22Rv1 (cell line): ENCODE data around the gene LIN52.

ENCODE experiments used
- ZFX ChIP-seq: fragments of 450-650 bp; IDR thresholded peaks from 2 replicates; pipeline ENCODE4 v1.6.1; 2017; ENCODE audit warnings: antibody characterized with exemption, borderline replicate concordance
- TF ChIP-seq, protein P1 (sequence below): fragments of 450-650 bp; IDR thresholded peaks from 2 replicates; pipeline ENCODE4 v1.5.1; 2017; ENCODE audit warnings: mild to moderate bottlenecking

DNA sequence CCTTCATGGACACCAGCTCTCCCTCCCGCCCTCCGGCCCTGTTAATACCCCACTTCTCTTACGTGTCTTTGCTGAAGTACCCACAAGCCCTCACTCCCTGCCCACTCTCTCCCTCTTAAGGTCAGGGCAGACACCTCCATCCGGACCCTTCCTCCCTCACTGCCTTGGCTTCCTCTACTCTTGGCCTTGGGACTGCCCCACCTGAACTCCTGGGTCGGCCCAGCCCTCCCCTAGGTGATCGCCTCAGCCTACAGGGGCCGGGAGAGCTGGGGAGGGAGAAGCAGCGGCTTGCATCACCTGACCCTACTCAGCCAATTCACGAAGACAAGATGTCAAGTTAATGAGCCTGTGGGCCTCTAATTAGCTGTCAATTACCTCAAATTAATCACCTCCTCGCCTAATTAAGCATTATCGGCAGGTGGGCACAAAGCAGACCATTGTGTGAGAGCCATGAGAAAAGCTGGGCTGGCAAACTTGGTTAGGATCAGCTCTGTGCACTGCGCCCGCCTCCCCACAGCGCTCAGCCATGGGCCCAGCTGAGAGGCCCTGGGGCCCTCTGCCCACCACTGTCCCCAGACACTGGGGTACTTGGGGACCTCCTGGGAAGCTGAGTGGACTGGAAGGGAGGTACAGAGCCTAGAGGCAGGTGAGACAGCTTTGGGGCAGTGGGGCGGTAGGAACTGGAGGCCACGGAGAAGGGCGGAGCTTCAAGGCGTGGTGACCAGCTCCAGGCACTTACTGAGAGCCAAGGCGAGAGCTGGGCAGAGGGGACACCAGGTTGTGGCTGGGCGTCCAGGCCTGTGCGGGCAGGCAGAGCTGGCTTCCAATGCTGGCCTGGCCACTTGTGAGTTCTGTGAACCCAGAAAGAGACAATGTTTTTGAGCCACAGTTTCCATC lies 129.4 kb downstream of the LIN52 start:
- TF ChIP-seq, protein P1, sequence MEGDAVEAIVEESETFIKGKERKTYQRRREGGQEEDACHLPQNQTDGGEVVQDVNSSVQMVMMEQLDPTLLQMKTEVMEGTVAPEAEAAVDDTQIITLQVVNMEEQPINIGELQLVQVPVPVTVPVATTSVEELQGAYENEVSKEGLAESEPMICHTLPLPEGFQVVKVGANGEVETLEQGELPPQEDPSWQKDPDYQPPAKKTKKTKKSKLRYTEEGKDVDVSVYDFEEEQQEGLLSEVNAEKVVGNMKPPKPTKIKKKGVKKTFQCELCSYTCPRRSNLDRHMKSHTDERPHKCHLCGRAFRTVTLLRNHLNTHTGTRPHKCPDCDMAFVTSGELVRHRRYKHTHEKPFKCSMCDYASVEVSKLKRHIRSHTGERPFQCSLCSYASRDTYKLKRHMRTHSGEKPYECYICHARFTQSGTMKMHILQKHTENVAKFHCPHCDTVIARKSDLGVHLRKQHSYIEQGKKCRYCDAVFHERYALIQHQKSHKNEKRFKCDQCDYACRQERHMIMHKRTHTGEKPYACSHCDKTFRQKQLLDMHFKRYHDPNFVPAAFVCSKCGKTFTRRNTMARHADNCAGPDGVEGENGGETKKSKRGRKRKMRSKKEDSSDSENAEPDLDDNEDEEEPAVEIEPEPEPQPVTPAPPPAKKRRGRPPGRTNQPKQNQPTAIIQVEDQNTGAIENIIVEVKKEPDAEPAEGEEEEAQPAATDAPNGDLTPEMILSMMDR, result no peak
- no peak for TF ChIP-seq ZFX
